Adipose tissue (tissue), 3 donors: ENCODE measurements around the gene PPIP5K2. TPM values are rescaled to one million over a fixed set of nuclear protein-coding genes. Genes with fewer than 3 reads are reported as not detected.
"Not testable (repeated sequence)": the region's sequence is repeated elsewhere in the genome, so short reads cannot be mapped to it uniquely, and the experiment has no call there.

ENCODE experiments used
- H3K27ac ChIP-seq: one replicate; pipeline ENCODE4 v1.5.1; 2013; ENCODE audit warnings: low read depth, low read length
- WGBS, 3 donors: extraction: QIAGEN DNeasy Blood & Tissue Kit; methylation state at CpG; one replicate each; pipeline ENCODE4 v1.1.7; 2013; 5-methylcytosine and 5-hydroxymethylcytosine counted together
- polyA plus RNA-seq, 3 donors: library from polyadenylated mRNA; stranded (reverse); fragments of 200-250 nt; gene quantifications; one replicate each; pipeline ENCODE4 v1.2.3, GENCODE V29; 2013
- donor health status: healthy with polysubstance abuse.
- donor health status: Bipolar disorder and iron deficiency.
- donor health status: healthy.

PPIP5K2 gene
- polyA plus RNA-seq, 3 donors: 8.9 to 16.6 (median 10.8) TPM

DNA sequence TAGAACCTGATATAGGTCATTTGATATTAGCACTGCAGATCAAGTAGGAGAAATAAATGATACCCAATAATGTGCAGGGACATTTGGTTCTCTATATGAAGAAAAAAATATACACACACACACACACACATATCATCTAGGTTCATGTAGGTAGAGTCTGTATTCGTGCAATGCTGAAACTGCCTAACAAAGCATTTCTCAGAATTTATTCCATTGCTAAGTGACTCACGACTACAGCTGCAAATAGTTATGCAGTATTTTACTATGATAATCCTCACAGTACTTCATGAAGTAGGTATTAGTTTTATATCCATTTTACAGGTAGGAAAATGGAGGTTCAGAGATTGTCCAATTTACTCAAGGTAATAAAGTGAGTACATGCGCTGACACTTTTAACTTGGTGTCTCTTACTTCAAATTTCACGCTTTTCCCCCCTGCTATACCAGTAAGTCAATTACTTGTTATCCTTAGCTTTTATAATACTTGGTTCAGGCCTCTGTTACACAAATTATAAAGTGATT lies 2.6 kb upstream of the PPIP5K2 start:
- WGBS, 3 donors: 64 to 95% (median 70%) methylated on average over 4 of the region's 4 CpGs
- H3K27ac ChIP-seq: no peak overlapping the region

DNA sequence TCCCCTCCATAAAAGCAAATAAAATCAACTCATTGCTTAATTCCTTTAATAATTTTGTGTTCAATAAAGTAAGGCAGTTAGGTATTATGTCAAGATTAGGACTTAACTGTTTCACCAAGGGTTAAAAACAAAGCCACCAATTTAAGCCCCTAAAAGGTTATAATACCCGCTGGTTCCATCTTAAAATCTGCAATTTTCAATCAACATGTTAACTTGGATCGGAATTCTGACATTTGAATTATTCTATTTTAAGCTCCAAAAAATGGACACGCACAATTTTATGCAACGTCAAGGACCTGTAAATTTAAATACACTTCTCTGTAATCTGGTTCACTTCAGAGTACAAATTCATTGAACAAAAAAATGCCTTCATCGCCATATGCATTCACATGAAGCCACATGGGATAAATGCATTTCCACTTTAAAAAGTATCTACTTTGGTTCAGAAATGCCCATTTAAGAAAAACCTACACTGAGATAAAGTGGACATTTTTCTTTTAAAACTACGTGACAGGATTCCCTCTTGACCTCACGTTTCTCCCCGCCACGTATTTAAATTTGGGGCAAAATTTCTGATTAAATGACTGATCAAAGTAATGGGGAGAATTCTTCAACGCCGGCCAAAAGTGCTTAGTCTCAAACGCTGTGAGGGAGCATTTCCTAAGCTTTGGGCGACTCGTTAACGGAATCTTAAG lies 884 bp upstream of the PPIP5K2 start:
- peak overlapping the region; percentile 88 for H3K27ac ChIP-seq
- WGBS, 3 donors: 0 to 2% (median 2%) methylated on average over 15 of the region's 15 CpGs

DNA sequence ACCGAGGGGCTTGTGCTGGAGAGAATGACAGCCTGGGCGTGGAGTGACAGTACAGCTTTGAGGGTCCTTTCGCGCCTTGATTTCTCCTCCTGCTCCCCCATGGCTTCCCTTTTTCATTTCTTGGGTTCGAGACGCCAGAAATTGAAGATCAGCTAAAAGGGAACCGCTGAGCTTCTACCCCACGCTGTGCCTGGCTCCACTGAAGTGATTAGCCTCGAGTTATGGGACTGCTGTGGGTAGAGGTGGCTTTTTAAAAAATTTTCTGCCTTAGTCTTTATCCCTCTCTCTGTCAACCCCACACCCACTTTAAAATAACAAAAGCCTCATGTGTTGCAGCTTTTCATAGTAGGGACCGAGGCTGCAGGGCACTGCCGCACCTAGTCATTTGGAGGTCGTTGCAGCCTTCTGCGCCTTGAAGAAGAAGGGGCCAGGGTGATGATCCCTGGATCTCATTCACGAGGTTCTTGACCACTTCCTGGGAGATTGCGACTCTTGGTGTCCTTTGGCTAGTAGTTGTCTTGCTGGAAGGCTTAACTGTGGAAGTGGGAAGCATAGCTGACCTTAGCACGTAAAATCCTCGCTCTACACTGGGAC lies 603 bp downstream of the PPIP5K2 start:
- WGBS, 3 donors: 0 to 2% (median 1%) methylated on average over 17 of the region's 17 CpGs
- H3K27ac ChIP-seq: peak overlapping the region; percentile 52

DNA sequence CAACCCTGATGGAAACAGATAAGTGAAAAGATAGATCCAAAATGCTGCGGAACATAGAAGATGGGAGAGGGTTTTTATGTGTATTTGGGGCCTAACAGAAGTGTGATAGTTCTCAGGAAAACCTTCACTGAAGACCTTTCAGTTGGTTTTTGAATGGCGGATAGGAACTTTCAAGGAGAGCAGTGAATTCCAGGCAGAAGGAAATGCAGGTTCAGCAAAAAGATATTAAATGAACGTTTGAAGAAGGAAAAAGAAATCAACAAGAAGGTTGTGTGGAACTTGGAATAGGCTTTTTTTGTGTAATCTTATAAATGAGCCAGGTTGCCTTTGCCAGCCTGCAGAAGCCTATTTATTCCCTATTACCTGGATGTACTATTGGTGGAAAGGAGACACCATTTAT lies 2.1 kb downstream of the PPIP5K2 start:
- WGBS, 3 donors: 38 to 73% (median 47%) methylated on average over 3 of the region's 3 CpGs
- H3K27ac ChIP-seq: no peak overlapping the region

DNA sequence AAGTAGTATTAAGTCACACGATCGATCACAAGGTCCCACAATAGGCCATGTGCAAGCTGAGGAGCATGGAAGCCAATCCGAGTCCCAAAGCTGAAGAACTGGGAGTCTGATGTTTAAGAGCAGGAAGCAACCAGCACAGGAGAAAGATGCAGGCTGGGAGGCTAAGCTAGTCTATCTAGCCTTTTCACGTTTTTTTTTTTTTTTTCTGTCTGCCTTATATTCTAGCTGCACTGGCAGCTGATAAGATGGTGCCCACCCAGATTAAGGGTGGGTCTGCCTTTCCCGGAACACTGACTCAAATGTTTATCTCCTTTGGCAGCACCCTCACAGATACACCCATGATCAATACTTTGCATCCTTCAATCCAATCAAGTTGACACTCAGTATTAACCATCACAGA lies 6.5 kb downstream of the PPIP5K2 start:
- 79 to 97% (median 91%) methylated on average over 5 of the region's 5 CpGs for WGBS, 3 donors

DNA sequence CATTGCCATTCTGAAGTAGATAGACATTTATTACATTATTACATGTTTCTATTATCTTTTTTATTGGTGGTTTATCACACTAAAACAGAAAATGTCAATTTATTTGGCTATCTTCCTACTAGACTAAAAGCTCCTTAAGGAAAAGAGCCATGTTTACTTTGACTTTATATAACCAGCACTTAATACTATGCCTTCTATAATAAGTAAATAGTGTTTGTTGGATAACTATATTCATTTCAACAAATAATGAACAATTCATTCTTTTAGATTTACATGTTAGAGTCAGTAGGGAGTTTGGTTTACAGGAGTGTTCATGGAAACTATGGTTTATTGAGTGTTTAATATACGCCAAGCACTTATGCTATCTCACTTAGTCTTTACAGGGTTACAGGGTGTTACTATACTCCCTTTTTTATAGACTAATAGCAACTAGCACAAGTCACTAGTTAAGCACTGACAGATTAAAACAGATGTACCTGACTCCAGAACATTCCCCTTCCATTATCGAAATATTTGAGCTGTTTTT lies 7.3 kb downstream of the PPIP5K2 start:
- no peak overlapping the region for H3K27ac ChIP-seq
- WGBS, 3 donors: 93 to 96% (median 96%) methylated on average over 2 of the region's 2 CpGs

More for the DNA sequence above, 6.5 kb downstream of the PPIP5K2 start:
- H3K27ac ChIP-seq: no peak overlapping the region

DNA sequence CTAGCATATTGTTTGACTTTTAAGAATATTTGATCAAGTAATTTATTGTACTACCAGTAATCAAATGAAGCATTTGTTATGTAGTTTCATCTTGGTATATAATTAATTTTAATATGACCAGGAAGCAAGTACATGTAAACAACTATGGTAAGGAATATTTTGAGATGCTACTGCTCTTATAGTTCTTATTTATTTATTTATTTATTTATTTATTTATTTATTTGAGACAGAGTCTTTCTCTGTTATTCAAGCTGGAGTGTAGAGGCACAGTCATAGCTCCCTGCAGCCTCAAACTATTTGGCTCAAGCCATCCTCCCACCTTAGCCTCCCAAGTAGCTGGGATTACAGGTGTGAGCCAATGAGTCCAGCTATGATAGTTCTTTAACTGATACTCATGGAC lies 8.1 kb downstream of the PPIP5K2 start:
- no peak overlapping the region for H3K27ac ChIP-seq

DNA sequence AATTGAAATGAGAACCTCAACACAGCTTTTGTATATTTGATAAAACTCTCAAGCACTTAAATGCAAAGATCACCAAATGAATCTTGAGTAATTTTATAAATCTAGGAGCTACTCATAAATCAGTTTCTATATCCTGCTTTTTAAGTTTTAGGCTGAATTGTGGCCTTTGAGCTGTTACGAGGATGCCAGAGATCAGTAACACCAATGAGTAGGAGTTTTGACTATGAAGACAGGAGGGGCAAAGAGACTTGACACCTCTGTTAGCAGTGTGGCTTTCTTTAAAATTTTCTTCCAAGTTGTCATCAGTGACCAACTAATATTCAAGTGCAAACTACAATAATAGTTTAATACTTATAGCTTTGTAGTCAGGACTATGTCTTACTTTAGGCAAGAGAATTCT lies 12.6 kb downstream of the PPIP5K2 start:
- H3K27ac ChIP-seq: no peak overlapping the region

DNA sequence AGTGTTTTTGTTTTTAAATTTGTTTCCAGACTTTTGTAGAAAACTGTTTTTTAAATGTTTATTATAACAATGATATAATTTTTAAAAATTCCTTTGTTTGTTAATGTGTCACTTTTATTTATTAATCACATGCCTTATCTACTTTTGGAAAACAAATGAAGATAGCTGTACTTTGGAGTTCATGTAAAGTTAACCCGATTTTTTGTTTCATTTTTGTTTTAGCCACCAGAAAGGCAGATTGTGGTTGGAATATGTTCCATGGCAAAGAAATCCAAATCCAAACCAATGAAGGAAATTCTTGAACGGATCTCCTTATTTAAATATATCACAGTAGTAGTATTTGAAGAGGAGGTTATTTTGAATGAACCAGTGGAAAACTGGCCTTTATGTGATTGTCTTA lies 13.1 kb downstream of the PPIP5K2 start:
- no peak overlapping the region for H3K27ac ChIP-seq
- WGBS, 3 donors: 27 to 75% (median 72%) methylated on average over 2 of the region's 2 CpGs

More for the DNA sequence above, 12.6 kb downstream of the PPIP5K2 start:
- WGBS, 3 donors: 85 to 91% (median 87%) methylated on average over 1 of the region's 1 CpG

DNA sequence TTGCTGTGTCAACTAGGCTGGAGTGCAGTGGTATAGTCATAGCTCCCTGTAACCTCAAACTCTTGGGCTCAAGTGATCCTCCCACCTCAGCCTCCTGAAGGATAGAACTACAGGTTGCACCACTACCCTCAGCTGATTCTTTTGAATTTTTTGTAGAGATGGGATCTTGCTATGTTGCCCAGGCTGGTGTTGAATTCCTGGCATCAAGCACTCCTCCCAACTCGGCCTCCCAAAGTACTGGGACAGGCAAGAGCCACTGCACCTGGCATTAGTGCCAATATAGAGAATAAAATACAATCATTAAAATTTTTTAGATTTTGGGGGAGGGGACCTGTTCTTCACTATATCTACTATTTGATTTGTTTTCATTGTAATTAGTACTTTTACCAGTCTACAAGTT lies 15.4 kb downstream of the PPIP5K2 start:
- WGBS, 3 donors: 90 to 100% (median 100%) methylated on average over 1 of the region's 1 CpG
- H3K27ac ChIP-seq: no peak overlapping the region

DNA sequence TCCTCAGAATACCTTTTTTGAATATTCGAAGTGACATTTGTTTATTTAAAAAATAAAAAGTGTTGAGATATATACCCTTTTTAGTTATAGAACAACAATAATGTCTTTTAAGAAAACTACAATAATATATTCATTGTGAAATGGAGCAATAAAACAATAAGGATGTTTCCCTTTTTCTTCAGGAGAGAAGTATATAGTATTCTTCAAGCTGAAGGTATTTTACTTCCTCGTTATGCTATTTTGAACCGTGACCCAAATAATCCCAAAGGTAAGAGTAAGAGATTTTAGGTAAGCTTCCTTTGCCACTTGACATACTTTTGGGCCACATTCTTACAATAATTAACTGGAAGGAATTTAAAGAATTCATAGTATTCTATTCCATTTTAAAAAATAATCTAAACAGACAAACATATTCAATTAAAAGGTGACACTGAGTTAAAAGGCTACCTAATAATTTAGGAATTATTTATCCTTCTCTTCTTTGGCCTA lies 18.1 kb downstream of the PPIP5K2 start:
- H3K27ac ChIP-seq: no peak overlapping the region
- WGBS, 3 donors: 71 to 92% (median 91%) methylated on average over 3 of the region's 3 CpGs

DNA sequence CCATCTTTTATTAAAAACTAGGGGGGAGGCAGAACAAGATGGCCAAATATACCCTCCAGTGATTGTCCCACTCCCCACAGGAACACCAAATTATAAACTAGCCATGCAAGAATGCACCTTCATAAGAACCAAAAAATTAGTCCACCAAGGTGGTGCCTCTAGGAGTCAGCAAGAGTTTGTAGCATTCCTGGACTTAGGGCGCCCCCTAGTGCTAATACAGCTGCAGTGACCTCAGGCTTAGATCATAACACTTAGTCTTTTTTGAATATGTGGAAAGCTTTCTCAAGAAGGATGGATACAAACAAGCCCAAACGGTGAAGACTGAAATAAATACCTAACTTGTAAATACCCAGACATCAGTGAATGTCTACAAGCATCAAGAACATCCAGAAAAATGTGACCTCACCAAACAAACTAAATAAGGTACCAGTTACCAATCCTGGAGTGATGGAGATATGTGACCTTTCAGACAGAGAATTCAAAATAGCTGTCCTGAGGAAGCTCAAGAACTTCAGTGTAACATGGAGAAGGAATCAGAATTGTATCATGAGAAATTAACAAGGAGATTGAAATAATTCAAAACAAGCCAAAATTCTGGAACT lies 19.3 kb downstream of the PPIP5K2 start:
- 0 to 3% (median 2%) methylated on average over 2 of the region's 2 CpGs for WGBS, 3 donors
- no peak overlapping the region for H3K27ac ChIP-seq

DNA sequence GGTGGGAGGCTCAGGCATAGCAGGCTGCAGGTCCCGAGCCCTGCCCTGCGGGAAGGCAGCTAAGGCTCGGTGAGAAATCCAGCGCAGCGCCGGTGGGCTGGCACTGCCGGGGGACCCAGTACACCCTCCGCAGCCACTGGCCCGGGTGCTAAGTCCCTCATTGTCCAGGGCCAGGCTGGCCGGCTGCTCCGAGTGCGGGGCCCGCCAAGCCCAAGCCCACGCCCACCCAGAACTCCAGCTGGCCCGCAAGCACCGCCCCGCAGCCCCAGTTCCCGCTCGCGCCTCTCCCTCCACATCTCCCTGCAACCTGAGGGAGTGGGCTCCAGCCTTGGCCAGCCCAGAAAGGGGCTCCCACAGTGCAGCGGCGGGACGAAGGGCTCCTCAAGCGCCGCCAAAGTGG lies 22.0 kb downstream of the PPIP5K2 start:
- H3K27ac ChIP-seq: not testable (repeated sequence)
- 98 to 100% (median 98%) methylated on average over 16 to 25 of the region's 25 CpGs for WGBS, 3 donors

DNA sequence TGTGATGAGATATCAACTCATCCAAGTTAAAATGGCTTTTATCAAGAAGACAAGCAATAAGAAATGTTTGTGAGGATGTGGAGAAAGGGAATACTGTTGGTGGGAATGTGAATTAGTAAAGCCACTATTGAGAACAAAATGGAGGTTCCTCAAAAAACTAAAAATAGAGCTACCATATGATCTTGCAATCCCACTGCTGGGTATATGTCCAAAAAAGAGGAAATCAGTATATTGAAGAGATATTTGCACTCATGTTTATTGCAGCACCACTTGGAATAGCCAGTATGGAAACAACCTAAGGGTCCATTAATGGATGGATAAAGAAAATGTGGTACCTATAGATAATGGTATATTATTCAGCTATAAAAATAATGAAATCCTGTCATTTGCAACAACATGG lies 25.1 kb downstream of the PPIP5K2 start:
- no peak overlapping the region for H3K27ac ChIP-seq

DNA sequence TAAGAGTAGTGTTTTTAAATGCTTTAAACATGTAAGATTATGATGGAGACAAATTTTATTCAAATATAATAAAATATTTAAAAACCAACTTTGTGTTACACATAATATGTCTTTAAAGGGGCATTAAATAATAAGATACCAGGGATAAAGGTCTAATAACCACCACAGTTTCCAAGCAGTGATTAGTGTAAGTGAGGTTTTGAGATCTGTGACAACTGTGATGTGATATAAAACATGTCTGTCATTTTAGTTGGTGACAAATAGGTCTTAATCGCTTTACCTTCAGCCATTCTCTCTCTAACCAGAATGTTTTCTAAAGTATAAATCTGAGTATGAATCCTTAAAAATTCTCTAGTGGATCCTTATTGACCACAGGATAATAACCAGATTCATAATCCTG lies 28.1 kb downstream of the PPIP5K2 start:
- no peak overlapping the region for H3K27ac ChIP-seq
- 93 to 97% (median 95%) methylated on average over 1 of the region's 1 CpG for WGBS, 3 donors

DNA sequence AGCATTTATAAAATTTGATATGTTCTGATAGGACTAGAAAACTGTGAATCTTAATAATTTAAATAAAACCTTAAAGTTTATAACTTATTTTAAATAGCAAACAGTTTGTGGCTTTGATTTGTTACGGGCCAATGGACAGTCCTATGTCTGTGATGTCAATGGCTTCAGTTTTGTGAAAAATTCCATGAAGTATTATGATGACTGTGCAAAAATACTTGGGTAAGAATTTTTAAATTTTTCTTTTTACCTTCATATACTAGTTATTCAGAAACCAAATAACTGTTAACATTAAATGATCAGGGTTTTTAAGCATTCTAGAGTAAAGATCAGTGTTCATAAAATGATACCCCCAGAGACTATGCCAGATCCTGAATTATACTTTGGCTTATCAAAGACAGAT lies 31.1 kb downstream of the PPIP5K2 start:
- 93 to 96% (median 95%) methylated on average over 1 of the region's 1 CpG for WGBS, 3 donors
- H3K27ac ChIP-seq: no peak overlapping the region

DNA sequence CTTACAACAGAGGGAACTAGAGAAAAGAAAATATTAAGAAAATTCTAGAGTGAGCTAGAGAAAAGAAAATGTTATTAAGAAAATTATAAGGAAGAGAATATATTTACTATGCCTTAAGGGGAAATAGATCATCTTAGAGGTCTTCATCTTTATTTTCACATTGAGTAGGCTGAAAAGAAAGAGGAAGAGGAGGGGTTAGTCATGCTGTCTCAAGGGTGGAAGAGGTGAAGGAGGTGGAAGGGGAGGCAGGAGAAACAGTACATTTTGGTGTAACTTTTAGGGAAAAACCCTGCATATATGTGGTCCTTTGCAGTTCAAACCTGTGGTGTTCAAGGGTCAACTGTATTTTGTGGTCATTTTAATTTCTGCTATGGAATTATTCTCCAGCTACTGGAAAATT lies 46.6 kb downstream of the PPIP5K2 start:
- no peak overlapping the region for H3K27ac ChIP-seq

DNA sequence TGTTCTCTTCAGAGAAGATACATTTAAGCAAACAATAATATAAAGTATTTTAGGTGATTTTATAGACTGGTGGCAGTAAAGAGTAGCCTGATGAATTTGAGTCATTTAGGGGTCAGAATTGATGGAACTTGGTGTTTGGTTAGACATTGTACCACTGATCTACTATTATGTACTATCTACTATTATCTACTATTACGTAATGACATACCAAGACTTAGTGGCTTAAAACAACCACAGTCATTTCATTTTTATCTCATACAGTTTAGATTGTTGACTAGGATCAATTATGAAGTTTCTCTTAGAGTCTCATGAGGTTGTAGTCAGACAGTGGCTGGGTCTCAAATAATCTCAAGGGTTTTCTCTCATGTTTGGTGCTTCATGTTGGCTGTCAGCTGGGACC lies 54.0 kb downstream of the PPIP5K2 start:
- no peak overlapping the region for H3K27ac ChIP-seq
- WGBS, 3 donors: 95 to 97% (median 97%) methylated on average over 1 of the region's 1 CpG

DNA sequence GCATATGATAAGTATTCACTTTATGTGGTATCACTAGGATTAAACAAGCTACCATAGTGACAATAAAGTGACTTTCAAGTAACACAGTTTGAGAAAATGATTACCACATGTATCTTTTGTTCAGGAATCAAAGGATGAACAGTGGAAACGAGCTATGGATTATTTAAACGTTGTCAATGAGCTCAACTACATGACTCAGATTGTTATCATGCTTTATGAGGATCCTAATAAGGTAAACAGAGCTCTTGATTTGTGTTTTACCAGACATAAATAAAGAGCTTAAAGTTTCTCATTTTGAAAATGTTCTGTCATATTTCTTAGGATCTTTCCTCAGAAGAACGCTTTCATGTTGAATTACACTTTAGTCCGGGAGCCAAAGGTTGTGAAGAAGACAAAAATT lies 57.4 kb downstream of the PPIP5K2 start:
- no peak overlapping the region for H3K27ac ChIP-seq
- 76 to 86% (median 85%) methylated on average over 4 of the region's 4 CpGs for WGBS, 3 donors
